Skeletal muscle tissue (tissue), 4 donors: Measurements from ENCODE around the gene TSR1. TPM values are rescaled to one million over a fixed set of nuclear protein-coding genes. Genes with fewer than 3 reads are reported as not detected.

Source experiments
- H3K27ac ChIP-seq: one replicate; pipeline ENCODE4 v1.7.0; 2013; ENCODE audit warnings: mild to moderate bottlenecking, low read depth, low read length, inconsistent platforms
- H3K27me3 ChIP-seq, 3 donors: one replicate each; pipeline ENCODE4 v1.7.0; 2013; ENCODE audit warnings: low read length in 3 of 3; ENCODE audit not compliant: control insufficient read depth in 3 of 3, insufficient read depth in 3 of 3
- H3K36me3 ChIP-seq, 3 donors: one replicate each; pipeline ENCODE4 v1.7.0; 2013; ENCODE audit warnings: low read length in 3 of 3; ENCODE audit not compliant: control insufficient read depth in 3 of 3, insufficient read depth in 3 of 3
- H3K4me1 ChIP-seq, 3 donors: one replicate each; pipeline ENCODE4 v1.7.0; 2013; ENCODE audit warnings: low read length in 3 of 3, mild to moderate bottlenecking in 3 of 3; ENCODE audit not compliant: control insufficient read depth in 3 of 3, insufficient read depth in 3 of 3
- H3K4me3 ChIP-seq, 3 donors: one replicate each; pipeline ENCODE4 v1.7.0; 2013; ENCODE audit warnings: low read length in 3 of 3
- H3K9ac ChIP-seq, 3 donors: one replicate each; pipeline ENCODE4 v1.7.0; 2013; ENCODE audit warnings: low read length in 3 of 3, mild to moderate bottlenecking in 3 of 3, moderate library complexity in 2 of 3, low read depth in 1 of 3
- H3K9me3 ChIP-seq, 3 donors: one replicate each; pipeline ENCODE4 v1.7.0; 2013; ENCODE audit warnings: low read length in 3 of 3; ENCODE audit not compliant: control insufficient read depth in 3 of 3
- total RNA-seq: library from RNA; depleted of rRNA; stranded (reverse); fragments of >200 nt; gene quantifications from one replicate; pipeline ENCODE4 v1.2.3, GENCODE V29; 2014
- donor health status: Osteomylitis.

The TSR1 gene
- total RNA-seq, 1 donor from 2014 or later: 26.1 TPM

DNA sequence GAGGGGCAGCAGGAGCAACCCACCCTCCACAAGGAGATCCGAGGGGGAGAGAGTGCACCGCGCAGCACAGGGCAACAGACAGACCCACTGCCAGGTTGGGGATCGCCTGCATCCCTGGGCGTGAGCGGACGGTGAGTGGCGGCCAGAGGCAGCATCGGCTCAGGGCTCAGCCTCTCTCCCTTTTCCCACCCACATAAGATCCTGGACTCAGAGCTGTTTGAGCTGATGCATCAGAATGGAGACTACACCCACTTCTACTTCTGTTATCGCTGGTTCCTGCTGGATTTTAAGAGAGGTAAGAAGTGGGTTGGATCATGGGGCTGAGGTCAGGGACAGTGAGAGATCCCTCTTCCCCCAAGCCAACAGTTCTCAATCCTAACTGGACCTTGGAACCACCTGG lies 41.4 kb upstream of the TSR1 start:
- Histone ChIP-seq H3K27ac (no peak overlapping the region), H3K9ac (no peak overlapping the region), H3K9me3 (no peaks in the 10 kb centered on the region), H3K36me3 (peaks cover 44 to 57% (median 55%) of the 10 kb centered on the region in 3 donors), H3K4me3 (no peak overlapping the region), H3K4me1 (peaks cover 0 to 5% (median 3%) of the 10 kb centered on the region in 3 donors), H3K27me3 (no peaks in the 10 kb centered on the region)

DNA sequence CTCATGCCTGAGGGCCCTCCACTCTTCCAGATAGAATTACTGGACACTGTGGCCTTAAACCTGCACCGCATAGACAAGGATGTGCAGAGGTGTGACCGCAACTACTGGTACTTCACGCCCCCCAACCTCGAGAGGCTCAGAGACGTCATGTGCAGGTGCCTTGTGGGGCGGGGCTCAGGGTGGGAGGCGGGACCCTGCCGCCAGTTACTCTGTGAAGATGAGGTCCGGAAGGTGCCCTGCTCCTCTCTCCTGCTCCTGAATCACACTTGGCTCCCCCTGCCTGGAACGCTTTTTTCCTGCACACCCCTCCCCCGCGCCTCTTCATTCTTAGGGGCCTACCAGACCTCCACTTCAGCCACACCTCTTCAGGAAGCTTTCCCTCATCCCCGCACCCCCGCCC lies 39.9 kb upstream of the TSR1 start:
- H3K36me3 ChIP-seq: peaks cover 46 to 63% (median 61%) of the 10 kb centered on the region in 3 donors
- no peaks in the 10 kb centered on the region for H3K27me3 ChIP-seq
- H3K9ac ChIP-seq: no peak overlapping the region
- no peak overlapping the region for H3K4me3 ChIP-seq
- H3K9me3 ChIP-seq: no peaks in the 10 kb centered on the region
- no peak overlapping the region for H3K27ac ChIP-seq
- H3K4me1 ChIP-seq: no peaks in the 10 kb centered on the region

DNA sequence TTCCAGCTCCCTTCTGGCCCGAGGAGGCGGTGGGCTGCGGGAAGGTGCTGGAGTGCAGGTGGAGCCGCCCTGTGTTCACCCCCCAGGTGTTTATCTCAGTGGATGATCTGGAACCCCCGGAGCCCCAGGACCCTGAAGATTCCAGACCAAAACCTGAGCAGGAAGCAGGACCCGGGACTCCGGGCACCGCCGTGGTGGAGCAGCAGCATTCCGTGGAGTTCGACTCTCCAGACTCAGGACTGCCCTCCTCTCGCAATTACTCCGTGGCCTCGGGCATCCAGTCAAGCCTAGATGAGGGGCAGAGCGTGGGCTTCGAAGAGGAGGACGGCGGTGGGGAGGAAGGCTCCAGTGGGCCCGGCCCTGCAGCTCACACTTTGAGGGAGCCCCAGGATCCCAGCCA lies 39.1 kb upstream of the TSR1 start:
- Histone ChIP-seq H3K4me1 (no peaks in the 10 kb centered on the region), H3K9ac (no peak overlapping the region), H3K36me3 (peaks cover 43 to 63% (median 62%) of the 10 kb centered on the region in 3 donors), H3K27ac (no peak overlapping the region), H3K9me3 (no peaks in the 10 kb centered on the region), H3K27me3 (no peaks in the 10 kb centered on the region), H3K4me3 (no peak overlapping the region)

DNA sequence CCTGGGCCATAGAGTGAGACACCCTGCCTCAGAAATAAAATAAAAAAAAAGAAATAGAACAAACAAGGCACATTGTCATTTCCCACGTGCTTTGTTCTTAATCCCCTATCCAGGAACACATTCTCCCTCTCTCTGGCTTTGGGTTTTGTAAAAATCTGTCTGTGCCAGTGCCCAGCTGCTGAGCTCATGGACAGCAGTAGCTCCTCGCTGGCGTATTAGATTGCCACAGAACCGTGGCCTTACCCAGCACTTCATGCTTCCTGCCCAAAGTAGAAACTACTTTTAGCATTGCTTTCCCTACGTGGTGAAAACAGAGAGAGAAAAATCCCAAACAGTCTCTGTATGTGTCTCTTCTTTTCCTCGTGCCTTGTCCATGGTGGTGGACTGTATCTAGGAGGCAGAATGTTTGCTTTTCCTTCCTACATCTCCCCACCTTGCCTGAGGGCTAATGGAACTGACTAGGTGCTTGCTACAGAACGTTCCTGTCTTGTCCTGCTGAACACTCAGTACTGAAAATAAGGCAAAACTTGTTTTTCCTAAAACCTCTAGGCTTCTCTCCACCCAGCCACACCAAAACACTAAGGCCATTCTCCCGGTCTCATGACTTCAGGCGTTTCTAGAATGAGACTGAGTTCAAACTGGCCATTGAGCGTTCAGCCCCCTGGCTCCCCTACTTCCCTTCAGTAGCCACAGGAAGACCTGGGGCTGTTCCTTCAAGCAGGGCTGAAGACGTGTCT lies 38.5 kb upstream of the TSR1 start:
- H3K9me3 ChIP-seq: no peaks in the 10 kb centered on the region
- no peak overlapping the region for H3K4me3 ChIP-seq
- H3K4me1 ChIP-seq: peaks cover 0 to 4% (median 3%) of the 10 kb centered on the region in 3 donors
- no peak overlapping the region for H3K9ac ChIP-seq
- peak overlapping the region; percentile 36 for H3K27ac ChIP-seq
- peaks cover 39 to 60% (median 56%) of the 10 kb centered on the region in 3 donors for H3K36me3 ChIP-seq
- H3K27me3 ChIP-seq: no peaks in the 10 kb centered on the region

DNA sequence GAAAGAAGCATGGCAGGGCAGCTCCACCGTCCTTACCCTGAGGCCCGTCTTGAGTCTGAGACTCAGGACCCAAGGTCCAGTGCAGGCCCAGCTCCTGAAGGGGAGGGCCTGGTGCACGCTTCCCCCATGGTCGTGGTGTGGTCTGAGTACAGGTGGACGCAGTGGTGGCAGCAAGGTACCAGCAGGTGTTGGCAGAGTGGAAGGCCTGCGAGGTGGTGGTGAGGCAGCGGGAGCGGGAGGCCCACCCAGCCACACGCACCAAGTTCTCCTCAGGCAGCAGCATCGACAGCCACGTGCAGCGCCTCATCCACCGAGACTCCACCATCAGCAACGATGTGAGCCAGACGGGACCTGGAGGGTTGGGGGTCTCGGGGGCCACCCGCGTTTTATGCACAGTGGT lies 36.9 kb upstream of the TSR1 start:
- H3K4me3 ChIP-seq: no peak overlapping the region
- no peaks in the 10 kb centered on the region for H3K9me3 ChIP-seq
- no peaks in the 10 kb centered on the region for H3K27me3 ChIP-seq
- H3K27ac ChIP-seq: no peak overlapping the region
- peaks cover 2 to 5% (median 4%) of the 10 kb centered on the region in 3 donors for H3K4me1 ChIP-seq
- no peak overlapping the region for H3K9ac ChIP-seq
- H3K36me3 ChIP-seq: peaks cover 27 to 53% (median 51%) of the 10 kb centered on the region in 3 donors

DNA sequence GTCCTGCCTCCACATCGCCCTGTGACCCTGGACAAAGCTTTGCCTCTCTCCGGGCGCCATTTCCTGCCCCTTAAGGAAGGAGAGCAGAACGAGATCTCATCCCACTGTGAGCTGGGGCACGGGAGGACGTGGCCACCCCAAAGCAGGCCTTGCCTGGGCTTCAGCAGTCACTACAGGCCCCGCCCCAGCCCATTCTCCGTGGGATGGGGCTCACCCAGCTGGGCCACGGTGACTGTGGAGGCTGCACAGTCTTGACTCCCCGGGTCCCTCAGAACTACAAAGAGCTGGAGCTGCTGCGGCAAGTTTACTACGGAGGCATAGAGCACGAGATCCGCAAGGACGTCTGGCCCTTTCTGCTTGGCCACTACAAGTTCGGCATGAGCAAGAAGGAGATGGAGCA lies 36.4 kb upstream of the TSR1 start:
- H3K36me3 ChIP-seq: peaks cover 27 to 52% (median 48%) of the 10 kb centered on the region in 3 donors

DNA sequence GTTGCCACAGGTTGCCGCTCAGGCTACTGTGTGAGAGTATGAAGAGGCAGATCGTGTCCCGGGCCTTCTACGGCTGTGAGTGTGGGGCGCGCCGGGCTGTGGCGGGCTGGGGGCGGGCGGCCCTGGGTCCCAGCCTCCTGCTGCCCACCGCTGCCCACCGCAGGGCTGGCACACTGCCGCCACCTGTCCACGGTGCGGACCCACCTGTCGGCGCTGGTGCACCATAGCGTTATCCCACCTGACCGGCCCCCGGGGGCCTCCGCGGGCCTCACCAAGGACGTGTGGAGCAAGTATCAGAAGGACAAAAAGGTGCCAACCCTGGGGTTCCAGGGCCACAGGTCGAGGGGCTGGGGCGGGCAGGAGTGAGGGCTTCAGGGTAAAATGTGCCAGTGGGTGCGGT lies 35.9 kb upstream of the TSR1 start:
- Histone ChIP-seq H3K27me3 (no peaks in the 10 kb centered on the region), H3K9ac (no peak overlapping the region), H3K4me1 (peaks cover 2 to 5% (median 4%) of the 10 kb centered on the region in 3 donors), H3K4me3 (no peak overlapping the region), H3K36me3 (peaks cover 25 to 52% (median 45%) of the 10 kb centered on the region in 3 donors), H3K9me3 (no peaks in the 10 kb centered on the region), H3K27ac (no peak overlapping the region)

More for the DNA sequence above, 36.4 kb upstream of the TSR1 start:
- no peak overlapping the region for H3K27ac ChIP-seq
- H3K4me1 ChIP-seq: peaks cover 2 to 5% (median 4%) of the 10 kb centered on the region in 3 donors
- H3K27me3 ChIP-seq: no peaks in the 10 kb centered on the region
- H3K9ac ChIP-seq: no peak overlapping the region
- no peak overlapping the region for H3K4me3 ChIP-seq
- no peaks in the 10 kb centered on the region for H3K9me3 ChIP-seq

DNA sequence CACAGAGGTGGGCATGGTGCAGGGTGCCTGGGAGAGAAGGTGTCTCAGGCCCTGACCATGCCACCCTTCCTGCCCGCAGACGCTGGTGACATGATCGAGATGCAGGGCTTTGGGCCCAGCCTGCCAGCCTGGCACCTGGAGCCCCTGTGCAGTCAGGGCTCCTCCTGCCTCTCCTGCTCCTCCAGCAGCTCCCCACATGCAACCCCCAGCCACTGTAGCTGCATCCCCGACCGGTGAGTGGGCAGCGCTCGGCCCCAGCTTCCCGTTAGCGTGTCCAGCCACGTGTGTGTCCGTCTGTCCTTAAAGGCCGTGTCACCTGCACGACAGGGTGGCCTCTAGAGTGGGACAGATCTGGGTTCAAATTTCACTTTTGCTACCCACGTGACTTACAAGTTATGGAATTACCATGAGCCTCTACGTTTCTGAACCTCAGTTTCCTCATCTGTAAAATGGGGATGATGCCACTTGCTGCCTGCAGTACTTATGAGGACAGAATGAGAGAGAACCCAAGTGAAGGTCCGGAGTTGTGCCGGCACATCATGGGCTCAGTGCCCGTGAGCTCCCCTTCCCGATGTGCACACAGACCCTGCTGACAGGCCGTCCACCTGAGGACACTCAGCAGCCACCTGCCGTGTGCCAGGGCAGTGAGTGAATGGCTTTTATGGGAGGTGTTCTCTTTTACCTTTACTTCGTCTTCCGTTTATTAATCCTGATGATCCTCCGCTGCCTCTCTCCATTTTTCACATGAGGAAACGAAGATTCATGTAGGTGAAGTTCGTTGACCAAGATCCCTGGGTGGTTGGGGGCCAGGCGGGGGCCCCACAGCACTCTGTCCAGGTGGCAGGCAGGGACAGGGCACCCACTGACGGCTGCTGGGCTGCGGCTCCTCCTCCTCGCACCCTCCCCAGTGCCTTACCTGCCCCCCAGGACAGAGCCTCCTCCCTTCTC lies 35.2 kb upstream of the TSR1 start:
- Histone ChIP-seq H3K4me3 (no peak overlapping the region), H3K27ac (no peak overlapping the region), H3K27me3 (no peaks in the 10 kb centered on the region), H3K36me3 (peaks cover 23 to 54% (median 43%) of the 10 kb centered on the region in 3 donors), H3K4me1 (peaks cover 2 to 5% (median 4%) of the 10 kb centered on the region in 3 donors), H3K9me3 (no peaks in the 10 kb centered on the region), H3K9ac (no peak overlapping the region)

DNA sequence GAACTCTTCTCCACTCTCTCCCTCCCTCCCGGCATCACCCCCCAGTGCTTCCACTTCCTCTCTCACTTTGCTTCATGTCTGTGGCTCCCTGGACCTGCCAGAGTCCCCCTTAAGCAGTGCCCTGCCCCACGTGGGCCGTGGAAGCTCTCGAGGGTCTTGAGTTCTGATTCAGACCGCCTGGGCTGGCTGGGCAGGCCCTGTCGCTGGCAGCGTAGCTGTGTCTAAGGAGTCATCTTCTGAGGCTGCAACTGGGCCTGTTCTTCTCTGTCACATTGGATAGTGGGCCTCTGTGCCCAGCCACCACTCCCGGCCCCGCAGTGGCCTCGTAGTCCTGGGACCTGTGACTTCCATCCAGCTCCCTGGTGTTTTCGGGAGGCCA lies 33.9 kb upstream of the TSR1 start:
- Histone ChIP-seq H3K27ac (no peak overlapping the region), H3K9ac (no peak overlapping the region), H3K4me3 (no peak overlapping the region), H3K36me3 (peaks cover 18 to 43% (median 38%) of the 10 kb centered on the region in 3 donors), H3K4me1 (peaks cover 3 to 7% (median 5%) of the 10 kb centered on the region in 3 donors), H3K27me3 (no peaks in the 10 kb centered on the region), H3K9me3 (no peaks in the 10 kb centered on the region)
